HEK293T (cell line): ENCODE results near the gene CCDC187.

Experiments used
- CTBP1 ChIP-seq: fragments of 450-650 bp; IDR thresholded peaks from 2 replicates; pipeline ENCODE4 v1.6.1; 2016; ENCODE audit warnings: borderline replicate concordance
- ELF4 ChIP-seq: fragments of 450-650 bp; IDR thresholded peaks from 2 replicates; pipeline ENCODE4 v1.6.1; 2017; ENCODE audit warnings: antibody characterized with exemption
- HDGF ChIP-seq: fragments of 450-650 bp; IDR thresholded peaks from 2 replicates; pipeline ENCODE4 v1.6.1; 2017; ENCODE audit warnings: antibody characterized with exemption, borderline replicate concordance
- LEF1 ChIP-seq: fragments of 450-650 bp; IDR thresholded peaks from 2 replicates; pipeline ENCODE4 v1.6.1; 2017; ENCODE audit warnings: mild to moderate bottlenecking, borderline replicate concordance
- NFRKB ChIP-seq: fragments of 450-650 bp; IDR thresholded peaks from 2 replicates; pipeline ENCODE4 v1.6.1; 2016; ENCODE audit warnings: mild to moderate bottlenecking, moderate library complexity
- SP1 ChIP-seq: fragments of 450-650 bp; IDR thresholded peaks from 2 replicates; pipeline ENCODE4 v1.6.1; 2017
- SUZ12 ChIP-seq: fragments of 450-650 bp; IDR thresholded peaks from 2 replicates; pipeline ENCODE4 v1.6.1; 2016; ENCODE audit warnings: mild to moderate bottlenecking
- TARDBP ChIP-seq: fragments of 450-650 bp; IDR thresholded peaks from 2 replicates; pipeline ENCODE4 v1.6.1; 2016
- ZNF384 ChIP-seq: fragments of 450-650 bp; IDR thresholded peaks from 2 replicates; pipeline ENCODE4 v1.6.1; 2016

GRCh38 chr9:136232969-136233368, 70.9 kb downstream of the CCDC187 start:
- TF ChIP-seq TARDBP = no peak
- no peak for TF ChIP-seq ELF4
- TF ChIP-seq SUZ12 = no peak
- TF ChIP-seq CTBP1 = no peak
- TF ChIP-seq SP1 = no peak
- no peak for TF ChIP-seq HDGF
- TF ChIP-seq LEF1 = no peak
- TF ChIP-seq NFRKB = no peak
- TF ChIP-seq ZNF384 = no peak
